ENCODE data around the gene NUP37. TPM values are rescaled to one million over a fixed set of nuclear protein-coding genes. Genes with fewer than 3 reads are reported as not detected.
"Not testable (repeated sequence)": the region's sequence is repeated elsewhere in the genome, so short reads cannot be mapped to it uniquely, and the experiment has no call there.

NUP37 gene
- polyA plus RNA-seq, 3 donors: 29.8 to 35.3 (median 32.5) TPM

GRCh38 chr12:102107970-102108369 is 11.9 kb downstream of the NUP37 start:
- DNase-seq: no peak

- no peak for DNase-seq
Observed at GRCh38 chr12:102106905-102107304, 13.0 kb downstream of the NUP37 start.

GRCh38 chr12:102096855-102097254 is 23.1 kb downstream of the NUP37 start:
- DNase-seq: no peak

- no peak for DNase-seq
Observed at GRCh38 chr12:102095677-102096263, 24.1 kb downstream of the NUP37 start.

- no peak for DNase-seq
Observed at GRCh38 chr12:102093319-102093718, 26.6 kb downstream of the NUP37 start.

- not testable (repeated sequence) for DNase-seq
Observed at GRCh38 chr12:102089228-102089835, 30.6 kb downstream of the NUP37 start.

GRCh38 chr12:102080842-102081241 is 39.1 kb downstream of the NUP37 start:
- DNase-seq: no peak

GRCh38 chr12:102072092-102072491 is 47.8 kb downstream of the NUP37 start:
- DNase-seq: not testable (repeated sequence)

GRCh38 chr12:102069707-102070106 is 50.2 kb downstream of the NUP37 start:
- no peak for DNase-seq

GRCh38 chr12:102067574-102068258 is 52.2 kb downstream of the NUP37 start:
- DNase-seq: no peak

- DNase-seq: no peak
Observed at GRCh38 chr12:102064476-102064875, 55.4 kb downstream of the NUP37 start.

- no peak for DNase-seq
Observed at GRCh38 chr12:102063069-102063468, 56.8 kb downstream of the NUP37 start.

- DNase-seq: no peak
Observed at GRCh38 chr12:102062419-102062806, 57.5 kb downstream of the NUP37 start.

GRCh38 chr12:102061560-102062418 is 58.1 kb downstream of the NUP37 start, which contains the start of gene WASHC3:
TSS of gene WASHC3 (minus strand) at chr12:102061991. CDS start at chr12:102061962, 29 bp downstream.
- peak; percentile 96 for DNase-seq

- peak; percentile 14 for DNase-seq
Observed at GRCh38 chr12:102061096-102061559, 58.8 kb downstream of the NUP37 start.

- DNase-seq: no peak
Observed at GRCh38 chr12:102059343-102059742, 60.6 kb downstream of the NUP37 start.

GRCh38 chr12:102054345-102054744 is 65.6 kb downstream of the NUP37 start:
- DNase-seq: no peak

- DNase-seq: no peak
Observed at GRCh38 chr12:102053062-102053349, 66.9 kb downstream of the NUP37 start.

GRCh38 chr12:102052192-102053061 is 67.5 kb downstream of the NUP37 start:
- DNase-seq: no peak

GRCh38 chr12:102051431-102051965 is 68.4 kb downstream of the NUP37 start:
- no peak for DNase-seq
